K562 (cell line): ENCODE data around the gene SLC24A4. TPM values are rescaled to one million over a fixed set of nuclear protein-coding genes. Genes with fewer than 3 reads are reported as not detected.

ENCODE experiments used
- ATAC-seq: fragments of 200-7000 bp; cut with Tn5 transposase; 3 replicates; pipeline ENCODE4 v1.9.1; 2020; ENCODE audit warnings: moderate library complexity
- BruUV-seq: library from RNA; stranded (reverse); fragments of 400-500 nt; replicated peaks from 2 replicates; lab custom pipeline; 2021; lab: Mats Ljungman, UMichigan
- CTCF ChIA-PET: fragments of 300-600 bp; formaldehyde crosslinking; extraction: SDS; loops from one replicate; lab custom pipeline; 2021; ENCODE audit warnings: low intra/inter-chr PET ratio; lab: Yijun Ruan, JAX
- POLR2A ChIA-PET: fragments of 300-600, 350-650 bp; sonication (Branson Sonifier 250); formaldehyde crosslinking; extraction: SDS; loops from one replicate; lab custom pipeline; 2021; ENCODE audit warnings: antibody characterized with exemption, inconsistent platforms; lab: Yijun Ruan, JAX
- DNase-seq, 4 experiments: peaks; one replicate each; pipeline versions ENCODE4 v3.0.0 to v3.0.0-alpha.2; 2011 to 2018; ENCODE audit warnings: low spot score in 3 of 4, mixed read lengths in 3 of 4; ENCODE audit errors: extremely low read depth in 1 of 4
- FAIRE-seq: peaks from 2 replicates; lab custom pipeline; 2011; peaks lifted over from hg19 to GRCh38; lab: Jason Lieb, UNC
- H2AFZ ChIP-seq: 2 replicates; pipeline ENCODE4 v1.6.0; 2011; ENCODE audit warnings: low read depth, low read length, control low read depth, inconsistent platforms
- H3K27ac ChIP-seq: fragments of 200-600 bp; 3 replicates; pipeline ENCODE4 v1.8.0; 2011; ENCODE audit warnings: low read depth, mild to moderate bottlenecking, control low read depth, inconsistent platforms, low read length, moderate library complexity, mixed read lengths; ENCODE audit errors: extremely low read depth
- H3K27me3 ChIP-seq, 2 experiments: fragments of 300-600 bp in 1 of 2; 2 replicates in 1 of 2; 3 replicates in 1 of 2; pipeline versions ENCODE4 v1.6.0 to v1.8.0; 2011; ENCODE audit warnings: inconsistent platforms in 2 of 2, low read length in 2 of 2, mild to moderate bottlenecking in 1 of 2, mixed read lengths in 1 of 2, moderate library complexity in 1 of 2; ENCODE audit not compliant: control insufficient read depth in 2 of 2, insufficient read depth in 2 of 2
- H3K36me3 ChIP-seq: fragments of 300-600 bp; 3 replicates; pipeline ENCODE4 v1.8.0; 2011; ENCODE audit warnings: mild to moderate bottlenecking, low read length, inconsistent platforms; ENCODE audit not compliant: control insufficient read depth, insufficient read depth
- H3K4me1 ChIP-seq, 2 experiments: fragments of 200-600 bp in 1 of 2; replicated peaks in 1 of 2; 2 replicates in 1 of 2; 3 replicates in 1 of 2; pipeline versions ENCODE4 v1.5.1 to v1.8.0; 2011; ENCODE audit warnings: inconsistent platforms in 2 of 2, low read length in 2 of 2, mild to moderate bottlenecking in 1 of 2, mixed read lengths in 1 of 2, moderate library complexity in 1 of 2; ENCODE audit not compliant: control insufficient read depth in 2 of 2, insufficient read depth in 2 of 2
- H3K4me2 ChIP-seq: 2 replicates; pipeline ENCODE4 v1.6.1; 2011; ENCODE audit warnings: low read length, control low read depth, inconsistent platforms, mixed read lengths; ENCODE audit not compliant: insufficient read depth
- H3K4me3 ChIP-seq: fragments of 200-600 bp; sonication (generic), shearing (Covaris generic); 2 replicates; pipeline ENCODE4 v1.5.1; 2016; ENCODE audit warnings: control low read depth, inconsistent platforms
- H3K79me2 ChIP-seq: fragments of 200-600 bp; 3 replicates; pipeline ENCODE4 v1.8.0; 2011; ENCODE audit warnings: low read length, inconsistent platforms; ENCODE audit not compliant: control insufficient read depth, insufficient read depth
- H3K9ac ChIP-seq, 2 experiments: 2 replicates each; pipeline versions ENCODE4 v1.6.0 to v1.6.1; 2011; ENCODE audit warnings: low read depth in 2 of 2, low read length in 2 of 2, control low read depth in 1 of 2, inconsistent platforms in 1 of 2, mild to moderate bottlenecking in 1 of 2, mixed read lengths in 1 of 2; ENCODE audit not compliant: insufficient read depth in 1 of 2
- H3K9me1 ChIP-seq: one replicate; pipeline ENCODE4 v1.6.0; 2011; ENCODE audit warnings: inconsistent platforms, mild to moderate bottlenecking, low read length, moderate library complexity; ENCODE audit not compliant: control insufficient read depth, insufficient read depth
- H3K9me3 ChIP-seq: replicated peaks from 2 replicates; pipeline ENCODE4 v1.5.1; 2011; ENCODE audit warnings: low read depth, low read length, inconsistent platforms; ENCODE audit not compliant: control insufficient read depth, insufficient read depth
- H4K20me1 ChIP-seq: replicated peaks from 2 replicates; pipeline ENCODE4 v1.6.1; 2011; ENCODE audit warnings: low read length, inconsistent platforms, mixed read lengths; ENCODE audit not compliant: control insufficient read depth, insufficient read depth
- HMG20A ChIP-seq: fragments of 450-650 bp; formaldehyde crosslinking; conservative IDR thresholded peaks from 2 replicates; pipeline ENCODE4 v1.4.0; 2020; ENCODE audit warnings: mild to moderate bottlenecking, mixed read lengths
- HNRNPLL ChIP-seq: fragments of 200-400 bp; formaldehyde crosslinking; IDR thresholded peaks from 2 replicates; pipeline ENCODE4 v1.6.1; 2017; ENCODE audit warnings: low read length, low read depth, mild to moderate bottlenecking; ENCODE audit not compliant: poor library complexity, severe bottlenecking
- MTA2 ChIP-seq: fragments of 450-650 bp; IDR thresholded peaks from 2 replicates; pipeline ENCODE4 v1.6.1; 2016; ENCODE audit warnings: low read depth
- REST ChIP-seq, 2 experiments: fragments of 450-650 bp; formaldehyde crosslinking in 1 of 2; IDR thresholded peaks; 2 replicates each; pipeline versions ENCODE4 v1.4.0 to v1.6.1; 2014 to 2020; ENCODE audit warnings: mild to moderate bottlenecking in 2 of 2, borderline replicate concordance in 1 of 2, low read depth in 1 of 2
- SAP30 ChIP-seq: fragments of 200-600 bp; sonication (generic); IDR thresholded peaks from 2 replicates; pipeline ENCODE4 v1.6.1; 2012; ENCODE audit warnings: borderline replicate concordance, low read depth, mild to moderate bottlenecking, moderate library complexity, low read length, control low read depth, inconsistent platforms; ENCODE audit not compliant: insufficient read depth, poor library complexity, severe bottlenecking
- TRIM24 ChIP-seq, 2 experiments: fragments of 450-650 bp; IDR thresholded peaks; 2 replicates each; pipeline ENCODE4 v1.6.1; 2016
- ZFPM2 ChIP-seq: fragments of 250-450 bp; sonication (Bioruptor Pico); IDR thresholded peaks from 2 replicates; pipeline ENCODE4 v1.5.1; 2022; ENCODE audit warnings: mild to moderate bottlenecking
- WGBS: fragments of 100-300 bp; shearing (Covaris generic); methylation state at CpG from one replicate; pipeline ENCODE4 v1.1.6; 2016; ENCODE audit warnings: low coverage, mixed read lengths; ENCODE audit not compliant: insufficient coverage; ENCODE audit errors: missing lambda C conversion rate; 5-methylcytosine and 5-hydroxymethylcytosine counted together
- in situ Hi-C: fragments of 300-500 bp; cut with MboI; formaldehyde crosslinking; loops from 4 replicates; pipeline ENCODE4 v1.15.0; 2018; ENCODE audit warnings: inconsistent platforms, mixed read lengths
- intact Hi-C: fragments of 100-400 bp; cut with micrococcal nuclease; formaldehyde crosslinking; loops from 2 replicates; pipeline ENCODE4 v1.14.2; 2022
- polyA plus RNA-seq, 8 experiments: library from polyadenylated mRNA; depleted of rRNA in 4 of 8; stranded (reverse) in 5 of 8; unstranded in 3 of 8; fragments of >200 nt; fragmentation: Nextera tagmentation in 2 of 8; fragmentation: Illumina TruSeq in 1 of 8; extraction: Ambion mirVana in 2 of 8; extraction: Trizol in 1 of 8; gene quantifications; 2 replicates each; pipeline versions ENCODE4 v1.2.1 to v1.2.3, GENCODE V29; 2011 to 2014; ENCODE audit warnings: inconsistent platforms in 1 of 8, missing spikeins in 1 of 8
- total RNA-seq, 7 experiments: library from RNA; depleted of rRNA in 6 of 7; stranded (reverse); fragments of >200 nt in 6 of 7; fragmentation: Illumina TruSeq in 2 of 7; extraction: Trizol in 2 of 7; gene quantifications; 2 replicates each; pipeline versions ENCODE4 v1.2.1 to v1.2.3, GENCODE V29; 2011 to 2021; ENCODE audit warnings: low replicate concordance in 1 of 7

Gene SLC24A4
- total and polyA plus RNA-seq, 9 of the 15 experiments (the other 6 are each of a cell fraction or from before 2014, with no cell fraction given): not detected

GRCh38 chr14:92391726-92392125, 68.8 kb downstream of the SLC24A4 start:
- TF ChIP-seq HNRNPLL (no peak), SAP30 (no peak), ZFPM2 (CRISPR knock-in tag) (no peak), HMG20A (no peak), MTA2 (no peak), TRIM24 (IDR thresholded peaks at IDR 0.05) (no peak), REST (IDR thresholded peaks at IDR 0.05; ENCODE audit: borderline replicate concordance) (no peak), REST (CRISPR knock-in tag; IDR thresholded peaks at IDR 0.05; ENCODE audit: low read depth) (no peak)
- ATAC-seq (no peak), DNase-seq (no peak), FAIRE-seq (no peak)
- Histone ChIP-seq H3K79me2 (no peaks in the 10 kb centered on the region), H3K9ac (no peak overlapping the region), H3K4me2 (no peak overlapping the region), H3K4me3 (no peak overlapping the region), H3K36me3 (no peaks in the 10 kb centered on the region), H2AFZ (no peak overlapping the region), H3K27ac (no peak overlapping the region), H3K9me3 (no peaks in the 10 kb centered on the region), H3K4me1 (no peaks in the 10 kb centered on the region), H3K27me3 (peaks cover 0 to 39% of the 10 kb centered on the region in 2 experiments; a peak in 2 of 5 replicates), H3K9me1 (no peaks in the 10 kb centered on the region), H4K20me1 (no peaks in the 10 kb centered on the region)
- ChIA-PET POLR2A (interaction anchor here (0.6 kb wide), 1 partner anchor 13 kb away, joined by 3 read pairs; no protein-coding TSS in a partner anchor), CTCF (no interaction called here)
- no TSS peak for BruUV-seq
- 0% methylated on average over 10 of the region's 10 CpGs for WGBS
- in situ Hi-C loops (no loop called here), intact Hi-C loops (no loop called here)
